HG03064 (cell line): ENCODE data around the gene GPR183.

ENCODE experiments used
- ATAC-seq: cut with Tn5 transposase; IDR thresholded peaks from one replicate; pipeline ENCODE4 v1.9.1; 2021; ENCODE audit warnings: low read depth; ENCODE audit not compliant: unreplicated experiment

GPR183 gene

DNA sequence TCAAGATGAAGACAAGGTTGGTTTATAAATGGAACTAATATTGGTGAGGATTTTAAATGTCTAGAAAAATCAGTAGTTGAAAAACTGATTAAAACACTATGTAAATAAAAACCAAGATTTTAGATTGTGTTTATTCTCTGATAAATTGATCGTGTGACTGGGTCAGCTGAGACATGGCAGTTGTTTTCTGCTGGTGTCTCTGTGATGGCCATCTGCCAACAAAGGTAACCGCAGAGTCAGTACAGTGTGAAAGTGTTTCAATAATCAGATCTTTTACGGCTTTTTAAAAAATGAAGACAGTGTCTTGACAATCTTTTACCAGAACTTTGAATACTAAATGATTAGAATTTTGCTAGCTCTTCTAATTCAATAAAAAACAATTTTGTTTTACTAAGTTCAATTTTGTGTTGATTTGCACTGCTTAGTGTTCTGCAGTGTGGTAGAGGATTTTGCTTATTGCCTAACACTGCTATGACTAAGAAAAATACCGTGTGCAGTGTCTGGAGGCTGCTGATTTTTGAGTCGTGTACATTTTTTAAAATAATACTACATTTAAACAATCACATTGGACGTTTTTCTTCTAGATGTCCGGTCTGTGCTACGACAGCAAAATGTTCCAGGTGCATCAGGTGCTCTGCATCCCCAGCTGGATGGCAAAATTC is 32.7 kb upstream of the GPR183 start:
- no peak for ATAC-seq

DNA sequence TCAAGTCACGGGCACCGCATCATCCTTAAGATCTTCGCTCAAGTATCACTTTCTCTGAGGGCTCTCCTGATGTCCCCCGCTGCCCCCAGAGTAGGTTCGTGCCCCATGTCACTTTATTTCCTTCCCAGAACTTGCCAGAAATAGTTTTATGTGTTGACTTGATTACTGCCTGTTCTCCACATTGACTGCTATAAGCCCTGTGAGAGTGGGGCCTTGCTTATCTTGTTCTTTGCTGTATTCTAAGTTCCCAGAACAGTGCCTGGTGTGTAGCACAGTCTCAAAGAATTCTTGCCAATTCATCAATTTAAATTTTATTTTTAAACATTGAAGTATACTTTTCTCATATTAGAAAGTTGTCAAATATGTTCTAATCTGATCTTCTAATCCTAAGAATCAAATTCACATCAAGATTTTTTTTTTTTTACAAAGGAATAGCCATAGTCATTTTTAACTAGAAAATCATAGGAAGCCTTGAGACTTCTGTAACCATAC is 32.1 kb upstream of the GPR183 start:
- no peak for ATAC-seq

DNA sequence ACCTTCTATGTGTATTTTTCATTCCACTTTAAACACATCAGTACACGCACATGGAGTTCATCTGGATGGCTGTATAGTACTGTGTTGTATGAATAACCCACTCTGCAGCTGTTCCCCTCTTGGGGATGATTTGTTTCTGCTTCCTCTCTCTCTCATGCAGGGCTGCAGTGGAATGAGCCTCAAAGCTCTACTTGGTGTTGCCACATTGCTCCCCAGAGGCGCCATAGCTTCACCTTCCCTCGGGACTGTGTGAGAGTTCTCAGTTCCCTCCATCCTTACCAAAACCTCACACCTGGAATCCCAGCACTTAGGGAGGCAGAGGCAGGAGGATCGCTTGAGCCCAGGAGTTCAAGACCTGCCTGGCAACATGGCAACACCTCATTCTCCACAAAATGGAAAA is 28.4 kb upstream of the GPR183 start:
- peak; percentile 72 for ATAC-seq

DNA sequence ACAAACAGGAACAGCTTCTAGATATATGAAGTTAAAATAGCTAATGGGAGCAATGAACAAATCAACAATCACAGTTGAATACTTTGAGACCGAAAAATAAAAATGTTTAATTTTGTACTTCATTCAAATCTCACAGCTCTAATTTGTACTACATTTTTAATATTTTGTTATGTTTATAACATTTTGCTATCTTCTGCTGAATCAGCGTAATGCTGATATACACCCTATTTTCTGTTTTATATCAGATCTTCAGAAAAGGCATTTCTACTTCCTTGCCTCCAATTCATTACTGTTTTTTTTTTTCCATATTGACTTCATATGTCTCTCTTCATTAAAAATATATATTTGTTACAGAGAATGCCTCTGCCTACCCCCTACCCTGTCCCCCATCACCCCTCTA is 27.9 kb upstream of the GPR183 start:
- no peak for ATAC-seq

DNA sequence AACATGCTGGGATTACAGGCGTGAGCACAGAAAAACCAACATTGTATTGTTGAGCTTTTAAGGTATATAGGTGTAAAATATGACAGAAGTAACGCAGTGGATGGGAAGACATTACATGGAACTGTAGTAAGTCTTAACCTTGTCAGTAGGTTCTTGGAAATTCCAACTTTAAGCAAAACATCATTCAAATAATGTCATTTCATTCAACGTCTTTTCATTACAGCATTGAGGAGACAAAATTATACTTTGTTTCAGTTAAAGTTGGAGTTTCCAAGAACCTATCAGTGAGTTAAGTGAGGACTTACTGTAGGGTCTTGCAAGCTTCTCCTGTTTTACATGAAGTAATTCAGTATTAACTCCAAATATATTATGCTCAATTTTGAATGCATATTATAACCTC is 27.0 kb upstream of the GPR183 start:
- ATAC-seq: no peak

DNA sequence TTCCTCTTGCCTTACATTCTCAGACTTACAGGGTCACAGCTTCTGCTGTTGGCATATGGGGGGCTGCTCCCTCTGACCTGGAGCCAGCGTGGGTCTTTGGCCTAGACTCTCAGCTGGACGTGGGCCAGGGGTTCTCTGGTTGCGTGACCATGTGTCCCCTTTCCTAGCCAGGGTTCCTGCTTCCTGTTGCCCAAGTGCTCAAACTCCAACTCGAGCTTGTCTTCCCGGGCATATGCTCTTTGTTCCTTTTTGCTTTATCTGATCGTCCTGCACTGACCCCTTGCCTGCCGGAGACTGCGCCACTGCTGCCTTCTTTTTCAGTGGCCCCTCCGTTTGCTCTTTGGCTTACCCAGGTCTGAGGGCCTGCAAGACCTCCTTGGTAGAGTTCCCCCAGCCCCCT is 25.3 kb upstream of the GPR183 start:
- ATAC-seq: no peak

DNA sequence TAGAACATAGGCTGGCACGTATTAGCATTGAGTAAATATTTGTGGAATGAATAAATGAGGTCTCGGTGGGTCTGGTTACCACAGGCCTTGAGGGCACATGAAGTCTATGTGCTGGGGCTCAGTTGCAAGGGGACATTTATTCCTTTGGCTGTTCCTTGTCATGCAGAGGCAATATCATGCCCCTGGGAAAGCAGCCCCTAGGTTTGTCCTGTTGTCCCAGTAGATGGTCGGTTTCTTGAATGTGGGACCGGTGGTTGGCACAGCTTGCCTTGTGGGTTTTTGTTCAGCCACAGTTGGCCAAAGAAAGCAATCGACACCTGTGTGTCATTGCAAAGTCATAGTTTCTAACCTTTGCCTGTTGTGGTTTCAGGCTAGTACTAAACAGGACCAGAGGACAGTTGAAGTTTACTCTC is 24.7 kb upstream of the GPR183 start:
- peak; percentile 69 for ATAC-seq

DNA sequence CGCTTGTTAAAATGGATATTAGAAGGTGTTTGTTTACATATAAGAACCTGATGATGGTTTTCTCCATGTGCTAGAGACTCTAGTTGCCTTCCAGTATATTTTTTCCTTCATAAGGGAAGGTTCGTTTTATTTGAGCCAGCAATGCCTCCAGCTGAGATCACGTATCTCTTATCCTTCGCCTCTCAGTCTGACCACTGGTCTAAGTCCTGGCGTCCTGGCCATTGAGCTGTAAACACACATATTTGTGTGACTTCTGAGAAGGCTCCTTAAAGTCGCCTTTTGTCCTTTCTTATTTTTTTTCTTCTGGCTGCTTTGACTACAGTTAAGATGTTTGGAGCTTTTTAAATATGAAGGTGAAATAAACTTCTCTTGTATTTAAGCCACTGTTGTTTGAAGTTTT is 23.7 kb upstream of the GPR183 start:
- ATAC-seq: no peak

DNA sequence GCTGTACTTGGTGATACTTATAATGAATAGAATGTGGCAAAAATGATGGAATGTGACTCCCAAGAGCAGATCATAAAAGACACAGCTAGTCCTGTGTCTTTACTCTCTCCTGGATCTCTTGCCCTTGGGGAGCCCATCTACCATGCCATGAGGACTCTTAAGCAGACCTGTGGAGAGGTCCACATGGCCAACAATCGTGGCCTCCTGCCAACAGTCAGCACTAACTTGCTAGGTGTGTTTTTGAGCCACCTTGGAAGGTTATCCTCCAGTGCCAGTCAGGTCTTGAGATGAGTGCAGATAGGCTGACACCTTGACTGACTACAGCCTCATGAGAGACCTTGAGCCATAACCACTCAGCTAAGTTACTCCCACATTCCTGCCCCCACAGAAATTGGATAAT is 22.3 kb upstream of the GPR183 start:
- no peak for ATAC-seq

DNA sequence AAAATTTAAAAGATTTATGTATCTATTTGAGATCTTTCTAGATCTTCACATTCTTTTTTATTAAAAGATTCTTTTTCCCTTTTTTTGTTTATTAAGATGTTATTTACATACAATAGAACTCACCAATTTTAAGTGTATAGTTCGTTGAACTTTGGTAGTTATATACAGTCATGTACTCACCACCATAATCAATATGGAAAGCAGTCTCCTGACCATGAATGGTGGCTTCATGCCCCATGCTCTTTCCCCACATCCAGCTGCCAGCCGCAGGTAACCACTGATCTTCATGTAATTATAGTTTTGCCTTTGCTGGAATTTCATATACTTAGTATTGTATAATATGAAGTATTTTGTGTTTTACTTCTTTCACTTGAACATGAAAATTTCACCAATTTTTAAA is 20.6 kb upstream of the GPR183 start:
- no peak for ATAC-seq

DNA sequence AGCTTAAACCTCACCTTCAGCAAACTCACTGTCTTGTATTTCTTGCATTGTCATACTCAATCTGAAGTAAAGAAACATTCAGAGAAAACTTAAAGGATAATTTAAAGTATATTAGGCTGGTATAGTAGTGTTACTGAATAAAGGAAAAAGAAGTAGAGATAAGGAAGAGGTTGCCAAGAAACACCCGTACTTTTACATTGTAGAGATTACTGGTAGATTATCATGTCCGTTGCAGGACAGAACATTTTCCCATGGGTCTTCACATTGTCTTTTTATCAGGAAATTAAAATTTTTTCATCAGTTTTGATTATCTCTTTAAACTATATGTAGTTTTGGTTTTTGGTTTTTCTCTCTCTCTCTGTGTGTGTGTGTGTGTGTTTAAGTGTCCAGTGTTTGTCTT is 19.9 kb upstream of the GPR183 start:
- no peak for ATAC-seq

DNA sequence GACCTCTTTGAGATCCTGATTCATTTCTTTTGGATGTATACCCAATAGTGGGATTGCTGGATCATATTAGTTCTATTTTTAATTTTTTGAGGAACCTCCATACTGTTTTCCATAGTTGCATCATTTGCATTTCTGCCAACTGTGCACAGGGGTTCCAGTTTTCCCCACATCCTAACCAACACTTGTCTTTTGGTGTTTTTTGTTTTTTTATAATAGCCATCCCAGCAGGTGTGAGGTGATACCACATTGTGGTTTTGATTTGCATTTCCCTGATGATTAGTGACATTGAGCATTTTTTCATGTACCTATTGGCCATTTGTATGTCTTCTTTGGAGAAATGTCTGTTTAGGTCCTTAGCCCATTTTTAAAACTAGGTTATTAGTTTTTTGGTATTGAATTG is 18.8 kb upstream of the GPR183 start:
- no peak for ATAC-seq

DNA sequence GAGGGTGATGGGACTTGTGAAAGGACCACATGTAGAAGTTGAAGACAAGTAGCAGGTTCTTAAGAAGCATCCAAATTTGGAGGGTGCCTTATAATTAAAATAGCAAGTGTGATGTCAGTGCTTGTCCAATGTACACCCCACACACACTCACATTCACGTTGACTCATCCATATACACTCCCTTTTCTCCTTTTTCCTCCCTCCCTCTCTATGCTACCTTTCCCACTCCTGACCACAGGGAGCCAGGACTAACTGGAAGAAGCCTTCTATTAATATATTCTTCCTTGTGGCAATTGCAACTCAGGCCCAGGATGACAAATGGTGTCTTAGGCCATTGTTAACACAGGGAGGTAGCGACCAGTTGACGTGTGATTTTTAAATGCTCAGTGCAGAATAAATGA is 16.3 kb upstream of the GPR183 start:
- no peak for ATAC-seq

DNA sequence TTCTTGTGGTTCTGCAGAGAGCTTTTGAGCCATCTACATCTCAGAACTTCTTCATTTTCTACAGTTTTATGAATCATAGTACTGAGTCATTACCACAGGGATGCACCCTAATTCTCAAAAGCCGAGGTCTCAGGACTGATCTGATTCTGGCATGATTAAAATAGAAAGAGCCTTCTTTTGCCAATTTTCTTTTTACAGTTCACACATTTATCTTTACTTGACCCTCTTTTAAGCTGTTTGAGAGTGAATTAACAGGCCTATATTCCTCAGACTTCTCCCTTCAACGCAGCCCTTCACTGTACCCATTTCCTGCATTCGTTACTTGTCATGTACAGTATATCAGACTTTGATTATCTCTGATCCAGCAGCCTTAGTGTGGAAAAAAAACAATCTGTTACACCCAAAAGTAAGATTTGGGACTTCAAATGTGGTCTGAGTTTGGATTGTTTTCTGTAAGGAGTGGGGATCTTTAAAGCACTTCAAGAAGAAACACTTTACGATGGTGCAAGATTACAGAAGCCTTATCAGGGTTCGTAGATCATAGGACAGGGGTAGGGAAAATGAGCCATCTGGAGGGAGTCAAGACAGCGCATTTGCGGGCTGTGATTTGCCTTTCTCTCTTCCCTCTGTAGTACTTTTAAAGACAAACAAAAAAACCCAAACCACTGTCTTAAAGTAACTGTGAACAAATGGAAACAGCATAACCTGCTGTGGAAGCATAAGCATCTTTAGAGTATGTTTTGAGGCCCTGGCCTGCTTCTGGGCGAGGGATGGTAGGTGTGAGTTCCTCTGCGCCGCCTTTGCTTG is 15.3 kb upstream of the GPR183 start:
- peak; percentile 76 for ATAC-seq

DNA sequence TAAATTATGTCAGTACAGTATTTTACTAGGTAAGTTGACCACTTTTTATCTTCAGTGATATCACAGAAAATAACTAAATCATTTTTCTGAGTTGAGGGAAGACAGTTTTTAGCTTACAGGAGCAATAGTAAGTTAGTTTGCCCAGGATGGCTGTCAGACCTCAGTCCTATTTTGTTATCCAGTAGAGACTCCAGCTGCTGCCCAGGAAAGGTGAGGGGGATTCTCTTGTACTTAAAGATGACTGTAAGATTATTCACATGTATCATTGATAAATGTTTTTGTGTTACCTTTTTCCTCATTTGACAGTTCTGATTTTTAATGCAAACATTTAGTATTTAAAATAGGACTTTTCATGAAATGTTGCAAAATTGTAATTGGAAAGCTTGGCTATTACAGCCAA is 14.5 kb upstream of the GPR183 start:
- ATAC-seq: no peak

DNA sequence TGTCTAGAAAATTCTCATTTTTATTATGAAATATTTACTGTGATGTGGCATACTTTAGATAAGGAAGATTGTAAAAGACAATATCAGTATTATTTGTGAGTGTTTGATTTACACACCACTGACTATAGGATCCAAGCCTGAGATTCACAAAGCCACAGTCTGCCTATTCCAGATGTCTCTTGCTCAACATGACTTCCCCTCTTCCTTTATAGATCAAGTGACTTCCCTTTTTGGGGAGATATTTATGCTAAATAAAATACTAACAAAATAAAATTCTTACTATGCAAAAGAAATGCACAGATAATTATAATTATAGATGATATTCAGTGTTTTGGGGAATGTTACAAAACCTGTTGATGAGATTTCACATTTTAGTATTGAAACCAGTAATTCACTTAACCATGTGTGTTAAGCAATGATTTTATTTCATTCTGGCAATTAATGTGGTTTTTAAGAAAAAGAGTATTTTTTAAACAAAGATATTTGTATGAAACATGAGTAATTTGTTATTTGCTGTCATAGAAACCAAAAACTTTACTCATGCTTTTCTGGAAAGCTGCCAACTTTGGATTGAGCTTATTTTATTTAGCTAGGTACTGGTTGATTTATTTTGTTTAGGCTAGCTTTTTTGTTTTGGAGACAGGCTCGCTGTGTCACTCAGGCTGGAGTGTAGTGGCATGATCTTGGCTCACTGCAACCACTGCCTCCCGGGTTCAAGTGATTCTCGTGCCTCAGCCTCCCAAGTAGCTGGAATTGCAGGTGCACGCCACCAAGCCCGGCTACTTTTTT is 13.7 kb upstream of the GPR183 start:
- no peak for ATAC-seq

DNA sequence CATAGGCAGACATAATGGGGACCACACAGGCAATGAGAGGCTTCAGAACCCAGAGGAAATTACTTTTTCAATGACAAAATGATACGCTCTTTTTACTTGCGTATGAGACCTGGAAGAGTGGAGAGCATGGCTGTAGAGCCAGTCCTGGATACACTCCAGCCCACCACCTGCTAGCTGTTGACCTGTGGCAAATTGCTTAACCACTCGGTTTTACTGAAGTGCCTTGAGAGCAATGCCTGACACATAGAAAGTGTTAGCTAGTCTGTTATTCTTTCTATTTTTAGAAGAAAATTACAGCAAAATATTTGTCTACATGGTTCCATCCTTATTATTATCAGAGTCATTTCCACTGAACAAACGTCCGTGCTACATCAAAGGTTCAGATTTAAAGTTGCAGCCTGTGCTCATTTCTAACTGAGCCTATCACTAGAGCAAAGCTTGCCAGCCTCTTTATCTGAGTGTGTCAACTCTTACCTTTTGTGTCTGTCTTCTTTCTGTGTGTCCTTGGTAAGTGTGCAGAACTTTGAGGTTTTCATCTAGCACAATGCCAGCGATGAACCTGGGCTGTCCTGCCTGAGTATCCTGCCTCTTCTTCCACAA is 9.6 kb upstream of the GPR183 start:
- no peak for ATAC-seq

DNA sequence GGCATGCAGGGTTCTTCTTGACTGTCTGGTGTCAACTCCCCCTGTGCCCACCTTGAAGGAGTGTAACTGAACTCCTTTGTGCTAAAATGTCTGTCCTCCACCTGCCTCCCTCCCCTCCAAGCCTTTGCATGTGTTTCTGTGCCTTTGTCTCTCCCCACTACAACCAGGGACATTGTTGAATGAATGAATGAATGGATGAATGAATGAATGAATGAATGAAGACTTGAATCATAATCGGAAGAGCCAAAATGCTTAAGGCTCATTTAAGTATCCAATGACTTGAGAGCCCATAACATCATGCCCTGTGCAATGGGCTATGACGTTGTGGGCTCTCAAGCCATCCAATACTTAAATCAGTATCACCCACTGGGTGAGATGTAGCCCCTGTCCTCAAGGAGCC is 9.0 kb upstream of the GPR183 start:
- ATAC-seq: no peak

DNA sequence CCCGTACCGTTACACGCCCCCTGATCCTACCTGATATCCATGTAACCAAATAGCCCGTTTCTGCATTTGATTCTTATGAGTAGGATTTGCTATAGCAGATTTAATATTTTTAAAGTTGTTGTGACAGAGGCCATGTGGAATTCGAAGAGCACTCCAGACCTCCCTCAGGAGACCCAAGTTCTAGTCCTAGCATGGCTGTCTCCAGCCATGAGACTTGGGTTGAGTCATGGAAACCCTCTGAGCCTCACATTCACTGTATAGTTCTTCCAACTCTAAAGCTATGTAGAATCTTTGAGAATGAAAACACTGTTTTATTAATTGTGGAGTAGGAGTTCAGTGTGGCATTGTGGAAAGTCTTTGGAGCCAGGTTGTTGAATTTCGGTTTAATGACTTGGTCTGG is 8.0 kb upstream of the GPR183 start:
- no peak for ATAC-seq

DNA sequence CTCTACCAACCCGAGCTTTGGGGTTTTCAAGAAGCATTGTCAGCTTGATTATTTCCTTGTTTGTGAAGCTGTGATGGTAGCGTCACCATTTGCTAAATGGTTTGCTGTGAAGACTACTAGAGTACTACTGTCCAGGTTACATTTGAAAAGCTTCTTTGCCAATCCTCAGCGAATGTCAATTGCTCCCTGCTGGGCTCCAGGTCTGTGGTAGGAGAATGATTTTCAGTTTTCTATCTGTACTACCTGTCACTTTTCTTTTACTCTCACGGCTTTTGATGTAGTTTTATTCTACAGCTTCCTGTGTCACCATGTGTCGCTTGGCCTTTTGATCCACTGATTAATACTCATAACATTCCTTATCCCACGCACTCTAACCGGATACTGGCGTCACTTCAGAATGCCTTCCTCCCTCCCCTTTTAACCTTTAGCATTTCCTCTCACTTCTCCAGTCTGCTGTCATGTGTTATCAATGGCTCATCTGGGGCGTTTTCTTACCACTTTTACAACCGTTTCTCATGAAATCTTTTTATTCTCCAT is 7.5 kb upstream of the GPR183 start:
- ATAC-seq: no peak

DNA sequence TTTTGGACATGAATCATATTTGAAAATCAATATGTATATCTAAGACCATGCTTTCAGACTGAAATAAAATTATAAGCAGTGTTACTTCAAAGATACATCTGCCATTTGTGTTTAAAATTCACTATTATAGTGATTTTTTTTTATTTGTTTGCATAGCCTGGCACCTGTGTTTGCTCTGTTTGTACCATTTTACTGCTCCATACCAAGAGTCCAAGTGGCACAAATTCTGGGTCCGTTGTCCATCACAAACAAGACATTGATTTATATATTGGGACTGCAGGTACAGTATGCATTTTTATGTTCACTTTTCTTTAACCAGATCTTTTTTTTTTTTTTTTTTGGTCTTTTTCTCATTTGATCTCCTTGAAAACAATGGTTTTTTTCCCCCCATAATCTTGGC is 6.7 kb upstream of the GPR183 start:
- ATAC-seq: no peak
